Body of pancreas (tissue), 4 donors: ENCODE data around the gene PKM.

Source experiments
- CTCF ChIP-seq, 7 experiments: fragments of 450-650 bp in 4 of 7; fragments of 200-600 bp in 3 of 7; sonication (generic) in 3 of 7; IDR thresholded peaks; one replicate each; pipeline ENCODE4 v1.5.1; 2016 to 2019; ENCODE audit warnings: antibody characterized with exemption in 7 of 7
- POLR2A ChIP-seq, 3 donors: fragments of 450-650 bp; IDR thresholded peaks; one replicate each; pipeline ENCODE4 v1.6.1; 2016; ENCODE audit warnings: antibody characterized with exemption in 3 of 3, mild to moderate bottlenecking in 2 of 3

GRCh38 chr15:72237029-72237852 is 6.3 kb upstream of the PKM start:
- TF ChIP-seq CTCF (IDR thresholded peaks at IDR 0.05) = no peak
- no peak for TF ChIP-seq POLR2A (IDR thresholded peaks at IDR 0.05)
